A549 (cell line): ENCODE results near the gene SUPT5H. TPM values are rescaled to one million over a fixed set of nuclear protein-coding genes. Genes with fewer than 3 reads are reported as not detected.

ENCODE experiments used
- ATAC-seq, 2 experiments: fragments of 200-7000 bp in 1 of 2; fragments of >200 bp in 1 of 2; cut with Nextera tagmentation in 1 of 2; cut with Tn5 transposase in 1 of 2; 3 replicates each; pipeline versions ENCODE4 v1.8.0 to v1.9.1; 2018 to 2020; ENCODE audit warnings: mild to moderate bottlenecking in 1 of 2, moderate library complexity in 1 of 2
- CTCF ChIA-PET: fragments of 300-600 bp; sonication (Branson Sonifier 250); formaldehyde crosslinking; extraction: SDS; loops from one replicate; lab custom pipeline; 2021; ENCODE audit warnings: antibody characterized with exemption, inconsistent platforms; lab: Yijun Ruan, JAX
- POLR2A ChIA-PET: fragments of 350-600 bp; formaldehyde crosslinking; extraction: SDS; loops from one replicate; lab custom pipeline; 2021; ENCODE audit warnings: antibody characterized with exemption, inconsistent platforms; lab: Yijun Ruan, JAX
- DNase-seq, 2 experiments: peaks; one replicate each; pipeline versions ENCODE4 v3.0.0 to v3.0.0-alpha.2; 2011 to 2016; ENCODE audit warnings: low read depth in 1 of 2, low spot score in 1 of 2
- FAIRE-seq: peaks from 2 replicates; lab custom pipeline; 2011; peaks lifted over from hg19 to GRCh38; lab: Jason Lieb, UNC
- H3K27ac ChIP-seq, 2 experiments: fragments of >200 bp; sonication (Bioruptor Twin); formaldehyde crosslinking; 3 replicates each; pipeline ENCODE4 v1.5.1; 2016 to 2017
- H3K4me1 ChIP-seq: fragments of >200 bp; sonication (Bioruptor Twin); formaldehyde crosslinking; 3 replicates; pipeline ENCODE4 v1.6.1; 2016
- H3K4me2 ChIP-seq: fragments of >200 bp; sonication (Bioruptor Twin); formaldehyde crosslinking; 3 replicates; pipeline ENCODE4 v1.6.1; 2016
- H3K4me3 ChIP-seq: fragments of >200 bp; sonication (Bioruptor Twin); formaldehyde crosslinking; 3 replicates; pipeline ENCODE4 v1.5.1; 2016
- H3K9me3 ChIP-seq: fragments of >200 bp; sonication (Bioruptor Twin); formaldehyde crosslinking; 3 replicates; pipeline ENCODE4 v1.6.1; 2016
- ATOH8 ChIP-seq: fragments of 250-450 bp; sonication (Bioruptor Pico); IDR thresholded peaks from 2 replicates; pipeline ENCODE4 v1.5.0; 2020; ENCODE audit warnings: low read depth, mild to moderate bottlenecking, moderate library complexity
- CEBPB ChIP-seq, 2 experiments: fragments of >200 bp in 1 of 2; sonication (Bioruptor Twin) in 1 of 2; formaldehyde crosslinking in 1 of 2; IDR thresholded peaks; 2 replicates each; pipeline ENCODE4 v1.6.1; 2012 to 2016
- E2F6 ChIP-seq: IDR thresholded peaks from 2 replicates; pipeline ENCODE4 v1.6.1; 2012; ENCODE audit warnings: low read depth, borderline replicate concordance
- EHMT2 ChIP-seq: fragments of 200-600 bp; sonication (generic); IDR thresholded peaks from 2 replicates; pipeline ENCODE4 v1.6.1; 2016; ENCODE audit warnings: antibody characterized with exemption, low read depth, mild to moderate bottlenecking, moderate library complexity
- ESRRA ChIP-seq: fragments of 150-350 bp; IDR thresholded peaks from 2 replicates; pipeline ENCODE4 v1.6.1; 2014; ENCODE audit warnings: mild to moderate bottlenecking, low read length, borderline replicate concordance
- FOSB ChIP-seq: fragments of 250-450 bp; sonication (Bioruptor Pico); IDR thresholded peaks from 2 replicates; pipeline ENCODE4 v1.5.0; 2020; ENCODE audit warnings: mild to moderate bottlenecking, moderate library complexity
- FOSL2 ChIP-seq, 2 experiments: fragments of 450-650 bp in 1 of 2; fragments of >200 bp in 1 of 2; sonication (Bioruptor Twin) in 1 of 2; formaldehyde crosslinking; IDR thresholded peaks; 2 replicates each; pipeline versions ENCODE4 v1.5.0 to v1.6.1; 2016 to 2020; ENCODE audit warnings: mild to moderate bottlenecking in 1 of 2, moderate library complexity in 1 of 2
- HDAC2 ChIP-seq: fragments of 200-600 bp; sonication (generic); IDR thresholded peaks from 2 replicates; pipeline ENCODE4 v1.6.1; 2016
- HMGXB4 ChIP-seq: fragments of 250-450 bp; sonication (Bioruptor Pico); IDR thresholded peaks from 2 replicates; pipeline ENCODE4 v1.5.0; 2021; ENCODE audit warnings: mild to moderate bottlenecking, moderate library complexity, borderline replicate concordance
- HOXA7 ChIP-seq: fragments of 250-450 bp; sonication (Bioruptor Pico); IDR thresholded peaks from 2 replicates; pipeline ENCODE4 v1.5.0; 2020; ENCODE audit warnings: mild to moderate bottlenecking, moderate library complexity
- HOXB13 ChIP-seq: fragments of 250-450 bp; sonication (Bioruptor Pico); IDR thresholded peaks from 2 replicates; pipeline ENCODE4 v1.5.0; 2020; ENCODE audit warnings: low read depth, mild to moderate bottlenecking, moderate library complexity
- HOXB5 ChIP-seq: fragments of 250-450 bp; sonication (Bioruptor Pico); IDR thresholded peaks from 2 replicates; pipeline ENCODE4 v1.5.0; 2020; ENCODE audit warnings: mild to moderate bottlenecking, moderate library complexity
- JUN ChIP-seq, 2 experiments: fragments of >200 bp; sonication (Bioruptor Twin); formaldehyde crosslinking; IDR thresholded peaks; 2 replicates in 1 of 2; 3 replicates in 1 of 2; pipeline ENCODE4 v1.6.1; 2016 to 2017
- JUNB ChIP-seq: fragments of >200 bp; sonication (Bioruptor Twin); formaldehyde crosslinking; IDR thresholded peaks from 2 replicates; pipeline ENCODE4 v1.6.1; 2016
- KDM1A ChIP-seq: fragments of 200-600 bp; sonication (generic); IDR thresholded peaks from 2 replicates; pipeline ENCODE4 v1.6.1; 2016; ENCODE audit warnings: low read depth, mild to moderate bottlenecking
- MAX ChIP-seq: IDR thresholded peaks from 2 replicates; pipeline ENCODE4 v1.6.1; 2012
- MAZ ChIP-seq: fragments of 150-350 bp; IDR thresholded peaks from 2 replicates; pipeline ENCODE4 v1.6.1; 2014; ENCODE audit warnings: antibody characterized with exemption, low read depth, low read length, borderline replicate concordance
- MYC ChIP-seq: IDR thresholded peaks from 2 replicates; pipeline ENCODE4 v1.6.1; 2012; ENCODE audit warnings: mild to moderate bottlenecking, inconsistent platforms, low read length, improper control_type of control experiment, borderline replicate concordance
- PBX3 ChIP-seq: IDR thresholded peaks from 2 replicates; pipeline ENCODE4 v1.6.1; 2012
- PHF8 ChIP-seq: fragments of 200-600 bp; sonication (generic); IDR thresholded peaks from 2 replicates; pipeline ENCODE4 v1.6.1; 2016; ENCODE audit warnings: low read depth, mild to moderate bottlenecking, antibody characterized with exemption, moderate library complexity, borderline replicate concordance
- RAD21 ChIP-seq, 2 experiments: fragments of >200 bp in 1 of 2; sonication (Bioruptor Twin) in 1 of 2; formaldehyde crosslinking in 1 of 2; IDR thresholded peaks in 1 of 2; conservative IDR thresholded peaks in 1 of 2; 2 replicates in 1 of 2; 3 replicates in 1 of 2; pipeline ENCODE4 v1.6.1; 2012 to 2018; ENCODE audit warnings: inconsistent platforms in 1 of 2
- SMC3 ChIP-seq: fragments of >200 bp; sonication (Bioruptor Twin); formaldehyde crosslinking; IDR thresholded peaks from 3 replicates; pipeline ENCODE4 v1.6.1; 2018; ENCODE audit warnings: inconsistent platforms
- USF2 ChIP-seq: fragments of 450-650 bp; IDR thresholded peaks from 2 replicates; pipeline ENCODE4 v1.6.1; 2014; ENCODE audit warnings: antibody characterized with exemption
- ZFP36 ChIP-seq: fragments of 450-650 bp; IDR thresholded peaks from 2 replicates; pipeline ENCODE4 v1.6.1; 2014; ENCODE audit warnings: borderline replicate concordance; ENCODE audit not compliant: partially characterized antibody
- WGBS: methylation state at CpG from one replicate; pipeline ENCODE4 v1.1.6; 2017; ENCODE audit errors: missing lambda C conversion rate; 5-methylcytosine and 5-hydroxymethylcytosine counted together
- polyA plus RNA-seq, 4 experiments: library from polyadenylated mRNA; depleted of rRNA in 3 of 4; stranded (reverse); fragments of >200 nt; fragmentation: RNase III in 1 of 4; extraction: RNeasy Plus Mini Kit Qiagen cat#74134 plus additional on column Dnase treatment in 1 of 4; gene quantifications; 2 replicates in 3 of 4; 3 replicates in 1 of 4; pipeline ENCODE4 v1.2.3, GENCODE V29; 2011 to 2017

The SUPT5H gene
- polyA plus RNA-seq, 2 of the 4 experiments (the other 2 are of a cell fraction), result 186 to 222 TPM

- TF ChIP-seq FOSB (CRISPR knock-in tag), result peak; percentile 82; the same call in 1 of the 2 replicates
- peak; percentile 90 for TF ChIP-seq E2F6
- TF ChIP-seq ESRRA, result peak; percentile 54; the same call in 1 of the 2 replicates
- peak; percentile 47; the same call in 1 of the 2 replicates for TF ChIP-seq FOSL2 (IDR thresholded peaks at IDR 0.05)
- TF ChIP-seq FOSL2 (CRISPR knock-in tag; IDR thresholded peaks at IDR 0.05), result peak; percentile 73
- TF ChIP-seq USF2, result no peak
- peak; percentile 92 for TF ChIP-seq HOXA7
- TF ChIP-seq ATOH8 (CRISPR knock-in tag), result peak; percentile 94
- TF ChIP-seq HOXB5, result peak; percentile 96
- 0 out of 2 replicates have a peak, but pooled peaks have one; percentile 28 for TF ChIP-seq MAZ
- peak; percentile 65; the same call in 1 of the 2 replicates for TF ChIP-seq HMGXB4
- TF ChIP-seq CEBPB (IDR thresholded peaks at IDR 0.05), result peak in 1 of 2 experiments; percentile 39; a peak in 1 of 4 replicates
- peak; percentile 45 for TF ChIP-seq JUNB
- 0 out of 5 replicates have a peak, but pooled peaks of 1 of the 2 experiments have one; percentile 8 for TF ChIP-seq RAD21 (conservative IDR thresholded peaks at IDR 0.05 in 1 of 2, IDR thresholded peaks at IDR 0.05 in 1 of 2)
- TF ChIP-seq MYC, result peak; percentile 67
Observed at GRCh38 chr19:39401549-39402345, 43.6 kb upstream of the SUPT5H start (continued).

GRCh38 chr19:39402346-39403300, 42.8 kb upstream of the SUPT5H start:
- 3% methylated on average over 54 of the region's 59 CpGs for whole genome bisulfite sequencing
- H3K27ac ChIP-seq, result peak overlapping the region; percentile 94 to 99
- POLR2A ChIA-PET, result interaction anchor here (0.5 to 9.4 kb wide), 9 partner anchors 8 to 61 kb away, joined by 3 to 140 read pairs (median 7); partner anchors contain the start of genes MED29, PAF1, PLEKHG2 and RPS16
- ATAC-seq, result peak; percentile 5 to 25
- H3K4me3 ChIP-seq, result peak overlapping the region; percentile 43
- DNase-seq, result peak; percentile 75 to 91
- CTCF ChIA-PET, result interaction anchor here (1.0 to 21.4 kb wide), 9 partner anchors 8 to 1169 kb away, joined by 3 to 484 read pairs (median 6); partner anchors contain the start of genes EID2, MED29, MRPS12 and PAF1
- H3K9me3 ChIP-seq, result no peaks in the 10 kb centered on the region
- peaks cover 82% of the 10 kb centered on the region for H3K4me1 ChIP-seq
- H3K4me2 ChIP-seq, result peak overlapping the region; percentile 95
- no peak for FAIRE-seq
- TF ChIP-seq PHF8 (no peak), HDAC2 (no peak), KDM1A (peak; percentile 98), ZFP36 (no peak), HOXB13 (CRISPR knock-in tag) (peak; percentile 98), EHMT2 (no peak), HMGXB4 (peak; percentile 82; the same call in 1 of the 2 replicates), ATOH8 (CRISPR knock-in tag) (peak; percentile 98), SMC3 (0 out of 3 replicates have a peak, but pooled peaks have one; percentile 14), JUN (IDR thresholded peaks at IDR 0.05) (peak; percentile 74 to 79; a peak in 3 of 5 replicates), PBX3 (0 out of 2 replicates have a peak, but pooled peaks have one; percentile 12), HOXA7 (peak; percentile 86; the same call in 1 of the 2 replicates), MAX (peak; percentile 98)
